ES-I3 (cell line): ENCODE measurements around the gene NFIB.

Source experiments
- H3K36me3 ChIP-seq: 2 replicates; pipeline ENCODE4 v1.6.1; 2013; ENCODE audit warnings: mild to moderate bottlenecking, low read length, control low read depth, moderate library complexity; ENCODE audit not compliant: insufficient read depth
- H3K4me1 ChIP-seq: 2 replicates; pipeline ENCODE4 v1.6.1; 2013; ENCODE audit warnings: mild to moderate bottlenecking, control low read depth, low read length; ENCODE audit not compliant: insufficient read depth
- H3K9ac ChIP-seq: 2 replicates; pipeline ENCODE4 v1.6.1; 2013; ENCODE audit warnings: low read depth, mild to moderate bottlenecking, low read length, moderate library complexity
- H3K9me3 ChIP-seq: 2 replicates; pipeline ENCODE4 v1.6.1; 2013; ENCODE audit warnings: mild to moderate bottlenecking, low read length, moderate library complexity; ENCODE audit not compliant: control insufficient read depth, insufficient read depth

The NFIB gene

DNA sequence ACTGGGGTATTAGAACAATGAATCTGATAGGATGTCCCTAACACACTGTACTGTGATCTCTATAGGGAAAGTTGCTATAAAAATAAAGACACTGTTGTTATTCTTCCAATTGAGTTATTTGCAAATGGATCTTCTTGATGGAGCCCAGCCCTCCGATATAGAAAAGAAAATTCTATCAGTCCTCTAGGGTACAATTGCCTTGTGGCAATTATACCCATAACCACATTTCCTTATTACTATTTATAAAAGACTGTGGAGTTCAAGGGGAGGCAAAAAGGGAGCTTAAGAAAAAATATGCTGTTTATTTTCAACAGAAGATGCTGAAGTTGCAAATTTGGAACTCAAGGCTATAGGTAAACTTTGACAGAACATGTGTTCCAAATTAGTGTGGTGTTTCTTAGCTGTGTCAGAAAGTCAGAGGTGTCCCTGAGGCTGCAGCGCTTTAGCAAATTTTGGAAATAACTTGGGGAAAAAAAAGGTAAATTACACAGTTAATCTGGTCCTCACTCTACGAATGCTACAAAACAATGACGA, 116.5 kb downstream of the NFIB start:
- peaks cover 5% of the 10 kb centered on the region for H3K4me1 ChIP-seq
- no peaks in the 10 kb centered on the region for H3K36me3 ChIP-seq
- no peak overlapping the region for H3K9ac ChIP-seq
- H3K9me3 ChIP-seq = no peaks in the 10 kb centered on the region

DNA sequence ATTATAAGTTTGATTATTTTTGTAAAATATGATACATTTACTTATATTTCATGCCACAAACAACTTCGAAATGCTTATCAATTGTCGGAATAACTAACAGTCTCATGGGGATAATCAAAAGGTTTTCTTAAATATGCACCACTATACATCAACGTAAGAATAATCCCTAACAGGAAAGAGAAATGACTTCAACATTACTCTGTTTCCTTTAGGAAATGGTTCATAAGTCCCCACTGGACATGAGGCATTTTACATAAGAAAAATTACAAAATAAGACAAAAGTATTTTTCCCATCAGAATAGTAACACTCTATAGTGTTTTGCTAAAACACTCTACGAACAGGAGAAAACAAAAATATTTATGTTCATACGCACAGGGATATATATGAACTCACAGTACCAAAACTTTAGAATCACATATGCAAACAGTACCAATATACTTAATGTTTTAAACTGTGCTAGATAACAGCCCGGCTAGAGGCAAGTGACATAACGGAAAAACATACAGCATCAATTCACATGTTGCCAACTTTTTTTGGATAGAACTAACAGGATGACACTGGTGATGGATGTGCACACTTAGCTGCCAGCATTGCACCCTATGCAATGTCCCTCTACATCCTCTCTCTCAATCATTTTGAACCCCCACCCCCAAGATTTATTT, 120.5 kb downstream of the NFIB start:
- Histone ChIP-seq H3K9me3 (no peaks in the 10 kb centered on the region), H3K9ac (no peak overlapping the region), H3K36me3 (no peaks in the 10 kb centered on the region), H3K4me1 (peaks cover 10% of the 10 kb centered on the region)

GRCh38 chr9:14192556-14192955, 121.4 kb downstream of the NFIB start:
- peaks cover 9% of the 10 kb centered on the region for H3K4me1 ChIP-seq
- no peak overlapping the region for H3K9ac ChIP-seq
- H3K36me3 ChIP-seq = no peaks in the 10 kb centered on the region
- no peaks in the 10 kb centered on the region for H3K9me3 ChIP-seq

GRCh38 chr9:14191512-14191911, 122.4 kb downstream of the NFIB start:
- Histone ChIP-seq H3K36me3 (no peaks in the 10 kb centered on the region), H3K9ac (no peak overlapping the region), H3K4me1 (peaks cover 9% of the 10 kb centered on the region)

DNA sequence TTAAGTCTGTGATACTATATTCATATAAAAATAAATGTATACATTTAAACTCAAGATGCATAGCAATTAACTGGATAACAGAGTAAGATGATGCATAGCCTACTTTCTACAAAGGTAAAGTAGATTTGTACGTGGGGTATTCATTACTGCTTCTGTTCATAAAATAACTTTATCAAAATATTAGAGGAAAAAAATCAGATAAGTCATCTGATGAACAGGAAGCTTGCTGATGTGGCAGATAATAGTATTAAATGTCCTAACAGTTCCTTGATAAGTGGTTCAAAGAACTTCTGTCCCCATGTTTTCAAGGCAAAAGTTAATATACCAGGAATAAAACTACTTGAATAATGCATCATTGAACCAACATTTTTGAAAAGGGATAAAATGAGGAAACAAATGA, 123.7 kb downstream of the NFIB start:
- H3K9me3 ChIP-seq = no peaks in the 10 kb centered on the region
- peaks cover 6% of the 10 kb centered on the region for H3K4me1 ChIP-seq
- H3K36me3 ChIP-seq = no peaks in the 10 kb centered on the region
- H3K9ac ChIP-seq = no peak overlapping the region

More at GRCh38 chr9:14191512-14191911, 122.4 kb downstream of the NFIB start:
- H3K9me3 ChIP-seq = no peaks in the 10 kb centered on the region

DNA sequence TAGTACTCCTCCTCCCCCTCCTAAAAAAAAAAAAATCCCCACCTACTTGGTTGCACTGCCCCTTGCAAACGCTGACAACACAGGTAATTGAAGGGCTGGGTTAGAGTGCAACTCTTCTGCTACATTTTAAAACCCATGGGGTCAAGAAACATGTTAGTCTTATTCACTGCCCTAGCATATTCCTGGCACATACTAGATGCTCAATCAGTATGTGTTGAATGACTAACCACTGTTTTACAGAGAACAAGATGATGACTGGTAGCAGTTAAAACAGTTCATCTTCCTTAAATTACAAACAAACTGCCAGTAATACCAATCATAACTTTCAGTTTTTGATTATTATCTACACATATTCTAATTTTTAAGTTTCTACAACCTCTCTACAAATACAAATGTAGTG, 124.4 kb downstream of the NFIB start:
- H3K36me3 ChIP-seq = no peaks in the 10 kb centered on the region

DNA sequence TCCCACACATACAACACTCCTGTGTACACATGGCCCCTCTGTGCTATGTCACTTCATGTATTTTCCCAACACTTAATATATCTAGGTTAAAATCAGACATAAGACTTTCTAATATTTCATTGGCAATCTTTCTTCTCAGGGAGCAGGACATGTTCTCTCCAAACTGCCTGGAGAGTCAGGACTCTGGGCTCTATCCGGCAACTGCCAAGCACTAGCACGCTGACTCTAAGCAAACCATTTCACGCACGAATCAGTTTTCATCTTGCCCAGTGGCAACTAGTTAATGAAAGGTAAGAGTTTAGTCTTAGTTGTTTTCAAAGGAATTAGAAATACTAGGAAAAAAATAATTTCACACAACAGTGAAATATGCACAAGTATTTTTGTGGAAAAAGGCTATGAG, 124.8 kb downstream of the NFIB start:
- Histone ChIP-seq H3K36me3 (no peaks in the 10 kb centered on the region), H3K9ac (no peak overlapping the region), H3K9me3 (no peaks in the 10 kb centered on the region), H3K4me1 (peaks cover 6% of the 10 kb centered on the region)

More for the DNA sequence above, 124.4 kb downstream of the NFIB start:
- H3K4me1 ChIP-seq = peaks cover 6% of the 10 kb centered on the region
- H3K9me3 ChIP-seq = no peaks in the 10 kb centered on the region
- H3K9ac ChIP-seq = no peak overlapping the region

DNA sequence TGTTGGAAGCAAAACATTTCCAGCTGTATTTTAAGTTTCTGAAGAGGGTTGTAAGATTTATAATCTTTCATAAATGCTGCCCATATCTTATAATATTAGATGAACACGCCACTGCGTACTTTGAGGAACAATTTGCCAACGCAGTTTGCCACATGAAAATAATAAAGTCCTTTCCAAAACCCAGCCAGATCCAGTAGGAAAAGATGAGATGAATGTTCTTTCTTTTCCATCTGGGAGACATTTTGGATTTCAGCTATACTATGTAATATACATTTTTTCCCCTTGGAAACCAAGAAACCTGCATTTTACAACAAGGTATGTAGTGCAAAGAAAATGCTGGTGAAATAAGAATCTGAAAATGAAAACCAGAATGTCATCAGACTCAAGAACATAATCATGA, 125.4 kb downstream of the NFIB start:
- H3K4me1 ChIP-seq = peaks cover 6% of the 10 kb centered on the region
- H3K36me3 ChIP-seq = no peaks in the 10 kb centered on the region
- H3K9ac ChIP-seq = no peak overlapping the region
- H3K9me3 ChIP-seq = no peaks in the 10 kb centered on the region

GRCh38 chr9:14188011-14188410, 125.9 kb downstream of the NFIB start:
- Histone ChIP-seq H3K36me3 (no peaks in the 10 kb centered on the region), H3K9ac (no peak overlapping the region), H3K9me3 (no peaks in the 10 kb centered on the region), H3K4me1 (peaks cover 6% of the 10 kb centered on the region)

DNA sequence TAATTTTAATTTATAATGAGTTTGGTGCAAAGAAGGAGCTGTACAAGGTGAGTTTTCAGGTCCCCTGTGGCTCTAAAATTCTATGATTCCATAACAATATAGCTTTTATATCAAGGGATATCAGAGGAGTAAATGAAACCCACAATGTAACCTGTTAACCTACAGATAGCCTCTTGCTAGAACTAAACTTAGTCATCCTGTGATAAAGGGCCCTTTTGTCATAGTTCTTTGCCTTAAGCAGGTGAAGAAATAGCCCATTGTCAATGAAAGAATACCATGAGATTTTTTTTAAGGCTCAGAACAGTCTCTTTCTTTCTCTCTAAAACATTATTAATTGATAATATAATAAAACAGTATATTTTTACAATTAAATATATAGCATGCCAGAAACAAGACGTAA, 127.8 kb downstream of the NFIB start:
- no peaks in the 10 kb centered on the region for H3K9me3 ChIP-seq
- H3K9ac ChIP-seq = no peak overlapping the region
- H3K4me1 ChIP-seq = peaks cover 6% of the 10 kb centered on the region; the same call in 1 of the 2 replicates
- no peaks in the 10 kb centered on the region for H3K36me3 ChIP-seq

GRCh38 chr9:14185016-14185415, 128.9 kb downstream of the NFIB start:
- H3K4me1 ChIP-seq = peaks cover 6% of the 10 kb centered on the region; the same call in 1 of the 2 replicates
- no peaks in the 10 kb centered on the region for H3K36me3 ChIP-seq
- H3K9ac ChIP-seq = no peak overlapping the region
- H3K9me3 ChIP-seq = no peaks in the 10 kb centered on the region

GRCh38 chr9:14183001-14183400, 130.9 kb downstream of the NFIB start:
- Histone ChIP-seq H3K4me1 (no peaks in the 10 kb centered on the region), H3K36me3 (no peaks in the 10 kb centered on the region), H3K9me3 (no peaks in the 10 kb centered on the region)

DNA sequence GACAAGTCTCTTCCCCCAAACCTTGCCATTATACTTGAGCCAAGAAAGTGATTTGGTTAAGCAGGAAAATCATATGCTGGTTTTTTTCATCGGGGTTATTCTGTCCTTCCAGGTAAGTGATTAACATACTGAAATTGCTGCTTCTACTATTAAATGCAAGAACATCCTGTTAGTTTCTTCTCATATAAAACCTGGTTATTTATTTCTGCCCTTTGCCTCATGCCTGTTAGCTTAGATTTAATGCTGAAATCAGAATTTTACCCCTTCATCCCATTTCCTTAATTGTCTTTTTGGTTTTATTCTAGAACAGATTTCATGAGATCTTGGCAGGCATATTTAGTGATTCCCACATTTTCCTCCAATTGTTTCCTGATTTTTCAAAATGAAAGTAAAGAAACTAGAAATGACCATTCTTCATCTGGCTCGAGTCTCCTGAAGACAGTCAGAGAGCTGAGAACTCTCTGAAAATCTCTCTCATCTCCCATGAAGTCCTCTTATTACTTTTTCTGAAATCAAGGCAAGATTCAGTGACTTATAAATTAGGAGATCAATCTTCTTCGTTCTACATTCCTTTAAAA, 132.9 kb downstream of the NFIB start:
- Histone ChIP-seq H3K4me1 (no peaks in the 10 kb centered on the region), H3K36me3 (no peaks in the 10 kb centered on the region), H3K9ac (no peak overlapping the region), H3K9me3 (no peaks in the 10 kb centered on the region)

More at GRCh38 chr9:14183001-14183400, 130.9 kb downstream of the NFIB start:
- H3K9ac ChIP-seq = no peak overlapping the region

GRCh38 chr9:14180093-14180959, 133.6 kb downstream of the NFIB start:
- Histone ChIP-seq H3K9me3 (no peaks in the 10 kb centered on the region), H3K9ac (no peak overlapping the region), H3K4me1 (no peaks in the 10 kb centered on the region), H3K36me3 (no peaks in the 10 kb centered on the region)
